NOMO-1 (cell line): ENCODE data around the gene ASPHD1.
"Not testable (repeated sequence)": the region's sequence is repeated elsewhere in the genome, so short reads cannot be mapped to it uniquely, and the experiment has no call there.

Experiments used
- DNase-seq, 2 experiments: peaks; one replicate each; lab custom pipeline; 2025; ENCODE audit not compliant: unreplicated experiment in 2 of 2; lab: John Stamatoyannopoulos, UW

The ASPHD1 gene

GRCh38 chr16:29900102-29900887 lies at the start of gene ASPHD1:
TSS of gene ASPHD1 (plus strand) at chr16:29900488. CDS start at chr16:29900972, 484 bp downstream.
- DNase-seq: peak; percentile 28 to 76

GRCh38 chr16:29850998-29851397 lies 49.3 kb upstream of the ASPHD1 start:
- no peak for DNase-seq

- no peak for DNase-seq
These were observed 47.6 kb upstream of the ASPHD1 start for GRCh38 chr16:29852654-29853053.

- no peak for DNase-seq
These were observed 45.7 kb upstream of the ASPHD1 start for GRCh38 chr16:29854520-29855100.

- DNase-seq: no peak
These were observed 43.0 kb upstream of the ASPHD1 start for GRCh38 chr16:29857133-29857760.

- DNase-seq: no peak
These were observed 42.0 kb upstream of the ASPHD1 start for GRCh38 chr16:29858149-29858849.

- no peak for DNase-seq
These were observed 41.3 kb upstream of the ASPHD1 start for GRCh38 chr16:29858974-29859373.

GRCh38 chr16:29860218-29860617 lies 40.1 kb upstream of the ASPHD1 start:
- DNase-seq: no peak

GRCh38 chr16:29862383-29862883 lies 37.9 kb upstream of the ASPHD1 start:
- DNase-seq: peak in 1 of 2 experiments; percentile 19

- peak; percentile 96 to 97 for DNase-seq
These were observed 37.2 kb upstream of the ASPHD1 start, which contains the start of gene CDIPT for GRCh38 chr16:29862884-29863668. TSS of gene CDIPT (minus strand) at chr16:29863226. CDS start at chr16:29862857, 369 bp downstream.

GRCh38 chr16:29863669-29863984 lies 36.7 kb upstream of the ASPHD1 start:
- DNase-seq: no peak

- no peak for DNase-seq
These were observed 36.1 kb upstream of the ASPHD1 start for GRCh38 chr16:29864205-29864604.

GRCh38 chr16:29868396-29869009 lies 31.8 kb upstream of the ASPHD1 start:
- DNase-seq: no peak

- DNase-seq: not testable (repeated sequence)
These were observed 31.2 kb upstream of the ASPHD1 start for GRCh38 chr16:29869067-29869466.

- no peak for DNase-seq
These were observed 28.3 kb upstream of the ASPHD1 start for GRCh38 chr16:29871822-29872546.

GRCh38 chr16:29873319-29873718 lies 27.0 kb upstream of the ASPHD1 start:
- no peak for DNase-seq

- no peak for DNase-seq
These were observed 25.1 kb upstream of the ASPHD1 start for GRCh38 chr16:29875206-29875605.

GRCh38 chr16:29876217-29876593 lies 24.1 kb upstream of the ASPHD1 start:
- DNase-seq: no peak

GRCh38 chr16:29876594-29877249 lies 23.6 kb upstream of the ASPHD1 start:
- DNase-seq: no peak
